ENCODE data around the gene ZBTB33. TPM values are rescaled to one million over a fixed set of nuclear protein-coding genes. Genes with fewer than 3 reads are reported as not detected.

The ZBTB33 gene
- total and polyA plus RNA-seq, 2 of the 13 experiments (the other 11 are each of a cell fraction or from before 2014, with no cell fraction given): 6.5 to 20.2 TPM

- TF ChIP-seq, protein P1, sequence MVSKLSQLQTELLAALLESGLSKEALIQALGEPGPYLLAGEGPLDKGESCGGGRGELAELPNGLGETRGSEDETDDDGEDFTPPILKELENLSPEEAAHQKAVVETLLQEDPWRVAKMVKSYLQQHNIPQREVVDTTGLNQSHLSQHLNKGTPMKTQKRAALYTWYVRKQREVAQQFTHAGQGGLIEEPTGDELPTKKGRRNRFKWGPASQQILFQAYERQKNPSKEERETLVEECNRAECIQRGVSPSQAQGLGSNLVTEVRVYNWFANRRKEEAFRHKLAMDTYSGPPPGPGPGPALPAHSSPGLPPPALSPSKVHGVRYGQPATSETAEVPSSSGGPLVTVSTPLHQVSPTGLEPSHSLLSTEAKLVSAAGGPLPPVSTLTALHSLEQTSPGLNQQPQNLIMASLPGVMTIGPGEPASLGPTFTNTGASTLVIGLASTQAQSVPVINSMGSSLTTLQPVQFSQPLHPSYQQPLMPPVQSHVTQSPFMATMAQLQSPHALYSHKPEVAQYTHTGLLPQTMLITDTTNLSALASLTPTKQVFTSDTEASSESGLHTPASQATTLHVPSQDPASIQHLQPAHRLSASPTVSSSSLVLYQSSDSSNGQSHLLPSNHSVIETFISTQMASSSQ (IDR thresholded peaks at IDR 0.05; ENCODE audit: low read depth): no peak
- TF ChIP-seq, protein P1 (CRISPR knock-in tag; IDR thresholded peaks at IDR 0.05; ENCODE audit: borderline replicate concordance): no peak
- TF ChIP-seq HDAC6 (IDR thresholded peaks at IDR 0.05; ENCODE audit: low read depth, low read length) (no peak), SNRNP70 (IDR thresholded peaks at IDR 0.05; ENCODE audit: low read depth, low read length) (no peak), ZNF34 (CRISPR knock-in tag; IDR thresholded peaks at IDR 0.05; ENCODE audit: borderline replicate concordance) (no peak), ZNF570 (CRISPR knock-in tag; IDR thresholded peaks at IDR 0.05; ENCODE audit: borderline replicate concordance) (no peak), ZFX (CRISPR knock-in tag; IDR thresholded peaks at IDR 0.05; ENCODE audit: low read depth) (peak; percentile 83), GABPB1 (CRISPR knock-in tag; IDR thresholded peaks at IDR 0.05) (peak; percentile 78), POLR2AphosphoS5 (IDR thresholded peaks at IDR 0.05; ENCODE audit: low read depth, low read length) (peak; percentile 43), ZBTB3 (CRISPR knock-in tag; IDR thresholded peaks at IDR 0.05; ENCODE audit: borderline replicate concordance, low read depth) (no peak), CAMTA2 (CRISPR knock-in tag; IDR thresholded peaks at IDR 0.05; ENCODE audit: borderline replicate concordance) (no peak), ZNF652 (CRISPR knock-in tag; IDR thresholded peaks at IDR 0.05; ENCODE audit: borderline replicate concordance, low read depth) (no peak), AFF4 (CRISPR knock-in tag; IDR thresholded peaks at IDR 0.05) (no peak), SIN3B (IDR thresholded peaks at IDR 0.05; ENCODE audit: low read length) (no peak), NR3C1 (CRISPR knock-in tag; IDR thresholded peaks at IDR 0.05) (no peak), KAT8 (CRISPR knock-in tag; IDR thresholded peaks at IDR 0.05) (peak; percentile 61)
- TF ChIP-seq, protein P2, sequence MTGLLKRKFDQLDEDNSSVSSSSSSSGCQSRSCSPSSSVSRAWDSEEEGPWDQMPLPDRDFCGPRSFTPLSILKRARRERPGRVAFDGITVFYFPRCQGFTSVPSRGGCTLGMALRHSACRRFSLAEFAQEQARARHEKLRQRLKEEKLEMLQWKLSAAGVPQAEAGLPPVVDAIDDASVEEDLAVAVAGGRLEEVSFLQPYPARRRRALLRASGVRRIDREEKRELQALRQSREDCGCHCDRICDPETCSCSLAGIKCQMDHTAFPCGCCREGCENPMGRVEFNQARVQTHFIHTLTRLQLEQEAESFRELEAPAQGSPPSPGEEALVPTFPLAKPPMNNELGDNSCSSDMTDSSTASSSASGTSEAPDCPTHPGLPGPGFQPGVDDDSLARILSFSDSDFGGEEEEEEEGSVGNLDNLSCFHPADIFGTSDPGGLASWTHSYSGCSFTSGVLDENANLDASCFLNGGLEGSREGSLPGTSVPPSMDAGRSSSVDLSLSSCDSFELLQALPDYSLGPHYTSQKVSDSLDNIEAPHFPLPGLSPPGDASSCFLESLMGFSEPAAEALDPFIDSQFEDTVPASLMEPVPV (CRISPR knock-in tag; IDR thresholded peaks at IDR 0.05): peak; percentile 52; the same call in 1 of the 2 replicates
- TF ChIP-seq, protein P3, sequence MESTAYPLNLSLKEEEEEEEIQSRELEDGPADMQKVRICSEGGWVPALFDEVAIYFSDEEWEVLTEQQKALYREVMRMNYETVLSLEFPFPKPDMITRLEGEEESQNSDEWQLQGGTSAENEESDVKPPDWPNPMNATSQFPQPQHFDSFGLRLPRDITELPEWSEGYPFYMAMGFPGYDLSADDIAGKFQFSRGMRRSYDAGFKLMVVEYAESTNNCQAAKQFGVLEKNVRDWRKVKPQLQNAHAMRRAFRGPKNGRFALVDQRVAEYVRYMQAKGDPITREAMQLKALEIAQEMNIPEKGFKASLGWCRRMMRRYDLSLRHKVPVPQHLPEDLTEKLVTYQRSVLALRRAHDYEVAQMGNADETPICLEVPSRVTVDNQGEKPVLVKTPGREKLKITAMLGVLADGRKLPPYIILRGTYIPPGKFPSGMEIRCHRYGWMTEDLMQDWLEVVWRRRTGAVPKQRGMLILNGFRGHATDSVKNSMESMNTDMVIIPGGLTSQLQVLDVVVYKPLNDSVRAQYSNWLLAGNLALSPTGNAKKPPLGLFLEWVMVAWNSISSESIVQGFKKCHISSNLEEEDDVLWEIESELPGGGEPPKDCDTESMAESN (CRISPR knock-in tag; conservative IDR thresholded peaks at IDR 0.05): 0 out of 2 replicates have a peak, but pooled peaks have one; percentile 35
These were observed at the start of gene ZBTB33 (continued) for GRCh38 chrX:120250522-120251271.

Measured in HepG2 (cell line).